ENCODE results near the gene KCNJ16. TPM values are rescaled to one million over a fixed set of nuclear protein-coding genes. Genes with fewer than 3 reads are reported as not detected.

Gene KCNJ16
- total RNA-seq, 1 experiment from 2014 or later = not detected

GRCh38 chr17:70095455-70095854 is 20.4 kb downstream of the KCNJ16 start:
- Histone ChIP-seq H3K9me3 (ENCODE audit: low read length) (no peaks in the 10 kb centered on the region), H3K27ac (ENCODE audit: low read length) (no peak overlapping the region), H3K4me3 (ENCODE audit: low read length) (no peak overlapping the region), H4K20me1 (ENCODE audit: low read length) (no peaks in the 10 kb centered on the region), H3K9ac (ENCODE audit: low read length) (no peak overlapping the region), H2AFZ (ENCODE audit: low read length) (no peak overlapping the region; the same call in 1 of the 2 replicates), H3K36me3 (ENCODE audit: low read depth, low read length) (no peaks in the 10 kb centered on the region), H3F3A (ENCODE audit: low read length, unreplicated experiment) (no peaks in the 10 kb centered on the region), H3K27me3 (ENCODE audit: low read length) (no peaks in the 10 kb centered on the region), H3K79me2 (ENCODE audit: low read length) (no peaks in the 10 kb centered on the region), H3K4me2 (ENCODE audit: low read length) (no peak overlapping the region), H3K9me2 (replicated peaks; ENCODE audit: low read length) (no peaks in the 10 kb centered on the region), H3K4me1 (ENCODE audit: insufficient read depth, low read length) (peaks cover 11% of the 10 kb centered on the region)
- TF ChIP-seq EZH2phosphoT487 (IDR thresholded peaks at IDR 0.05; ENCODE audit: borderline replicate concordance, low read length) = no peak
- TF ChIP-seq, protein P1, sequence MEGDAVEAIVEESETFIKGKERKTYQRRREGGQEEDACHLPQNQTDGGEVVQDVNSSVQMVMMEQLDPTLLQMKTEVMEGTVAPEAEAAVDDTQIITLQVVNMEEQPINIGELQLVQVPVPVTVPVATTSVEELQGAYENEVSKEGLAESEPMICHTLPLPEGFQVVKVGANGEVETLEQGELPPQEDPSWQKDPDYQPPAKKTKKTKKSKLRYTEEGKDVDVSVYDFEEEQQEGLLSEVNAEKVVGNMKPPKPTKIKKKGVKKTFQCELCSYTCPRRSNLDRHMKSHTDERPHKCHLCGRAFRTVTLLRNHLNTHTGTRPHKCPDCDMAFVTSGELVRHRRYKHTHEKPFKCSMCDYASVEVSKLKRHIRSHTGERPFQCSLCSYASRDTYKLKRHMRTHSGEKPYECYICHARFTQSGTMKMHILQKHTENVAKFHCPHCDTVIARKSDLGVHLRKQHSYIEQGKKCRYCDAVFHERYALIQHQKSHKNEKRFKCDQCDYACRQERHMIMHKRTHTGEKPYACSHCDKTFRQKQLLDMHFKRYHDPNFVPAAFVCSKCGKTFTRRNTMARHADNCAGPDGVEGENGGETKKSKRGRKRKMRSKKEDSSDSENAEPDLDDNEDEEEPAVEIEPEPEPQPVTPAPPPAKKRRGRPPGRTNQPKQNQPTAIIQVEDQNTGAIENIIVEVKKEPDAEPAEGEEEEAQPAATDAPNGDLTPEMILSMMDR (conservative IDR thresholded peaks at IDR 0.05; ENCODE audit: low read depth, low read length) = no peak
- TF ChIP-seq EZH2 (IDR thresholded peaks at IDR 0.05; ENCODE audit: low read length, unreplicated experiment) = no peak
- ChIA-PET CTCF (interaction anchor here (0.6 kb wide), 3 partner anchors 362 to 1640 kb away, joined by 6 to 12 read pairs (median 9); no protein-coding TSS in a partner anchor), POLR2A (ENCODE audit: unreplicated experiment) (interaction anchor here (0.6 kb wide), 1 partner anchor 64 kb away, joined by 14 read pairs; no protein-coding TSS in a partner anchor)
- no peak for DNase-seq
- no TSS peak for BruUV-seq (replicated peaks)
- no peak for ATAC-seq
- intact Hi-C loops (cut with micrococcal nuclease) = no loop called here

DNA sequence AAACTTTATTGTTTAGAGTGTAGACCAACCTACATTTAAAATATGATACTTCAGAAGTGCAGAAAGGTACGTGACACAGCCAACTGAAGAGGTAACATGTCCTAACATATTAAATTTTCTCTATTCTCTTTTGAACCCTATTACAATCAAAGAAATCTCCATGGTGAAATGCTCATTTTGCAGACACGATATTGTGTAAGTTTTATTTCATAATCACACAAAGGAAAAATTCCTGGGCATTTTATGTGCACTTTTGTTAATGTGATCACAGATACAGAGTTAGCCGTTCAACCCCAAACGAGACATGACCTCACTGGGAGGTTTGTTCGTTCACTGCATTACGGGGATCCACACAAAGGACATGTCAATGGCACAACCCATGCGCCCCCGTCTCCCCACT is 21.8 kb downstream of the KCNJ16 start:
- Histone ChIP-seq H3K9me2 (replicated peaks; ENCODE audit: low read length) (no peaks in the 10 kb centered on the region), H2AFZ (ENCODE audit: low read length) (no peak overlapping the region)
- intact Hi-C loops (cut with micrococcal nuclease) = no loop called here

GRCh38 chr17:70098030-70098429 is 23.0 kb downstream of the KCNJ16 start:
- H3K9ac ChIP-seq (ENCODE audit: low read length) = no peak overlapping the region
- ChIA-PET POLR2A (ENCODE audit: unreplicated experiment) (interaction anchor here (0.7 kb wide), 1 partner anchor 75 kb away, joined by 5 read pairs; no protein-coding TSS in a partner anchor), CTCF (no interaction called here)
- no peaks in the 10 kb centered on the region for H3F3A ChIP-seq (ENCODE audit: low read length, unreplicated experiment)
- no peaks in the 10 kb centered on the region for H3K36me3 ChIP-seq (ENCODE audit: low read depth, low read length)
- H2AFZ ChIP-seq (ENCODE audit: low read length) = no peak overlapping the region
- H3K27ac ChIP-seq (ENCODE audit: low read length) = no peak overlapping the region
- no peak overlapping the region for H3K4me3 ChIP-seq (ENCODE audit: low read length)
- no peak for ATAC-seq
- H3K4me2 ChIP-seq (ENCODE audit: low read length) = no peak overlapping the region
- no peak for DNase-seq
- H3K9me2 ChIP-seq (replicated peaks; ENCODE audit: low read length) = no peaks in the 10 kb centered on the region
- intact Hi-C loops (cut with micrococcal nuclease) = no loop called here
- H3K9me3 ChIP-seq (ENCODE audit: low read length) = no peaks in the 10 kb centered on the region
- H3K27me3 ChIP-seq (ENCODE audit: low read length) = no peaks in the 10 kb centered on the region
- TF ChIP-seq, protein P1 (conservative IDR thresholded peaks at IDR 0.05; ENCODE audit: low read depth, low read length) = no peak
- TF ChIP-seq EZH2 (IDR thresholded peaks at IDR 0.05; ENCODE audit: low read length, unreplicated experiment) (no peak), EZH2phosphoT487 (IDR thresholded peaks at IDR 0.05; ENCODE audit: borderline replicate concordance, low read length) (no peak)
- H3K4me1 ChIP-seq (ENCODE audit: insufficient read depth, low read length) = no peaks in the 10 kb centered on the region
- no TSS peak for BruUV-seq (replicated peaks)
- no peaks in the 10 kb centered on the region for H4K20me1 ChIP-seq (ENCODE audit: low read length)
- H3K79me2 ChIP-seq (ENCODE audit: low read length) = no peaks in the 10 kb centered on the region

More for the DNA sequence above, 21.8 kb downstream of the KCNJ16 start:
- H3K9me3 ChIP-seq (ENCODE audit: low read length) = no peaks in the 10 kb centered on the region
- no peak overlapping the region for H3K4me2 ChIP-seq (ENCODE audit: low read length)
- ATAC-seq (no peak), DNase-seq (no peak)
- H4K20me1 ChIP-seq (ENCODE audit: low read length) = no peaks in the 10 kb centered on the region
- TF ChIP-seq, protein P1 (conservative IDR thresholded peaks at IDR 0.05; ENCODE audit: low read depth, low read length) = no peak
- no peak for TF ChIP-seq EZH2phosphoT487 (IDR thresholded peaks at IDR 0.05; ENCODE audit: borderline replicate concordance, low read length)
- TF ChIP-seq EZH2 (IDR thresholded peaks at IDR 0.05; ENCODE audit: low read length, unreplicated experiment) = no peak
- BruUV-seq (replicated peaks) = no TSS peak
- H3K4me3 ChIP-seq (ENCODE audit: low read length) = no peak overlapping the region
- ChIA-PET POLR2A (ENCODE audit: unreplicated experiment) (interaction anchor here (0.7 kb wide), 1 partner anchor 26 kb away, joined by 4 read pairs; no protein-coding TSS in a partner anchor), CTCF (no interaction called here)
- no peaks in the 10 kb centered on the region for H3K79me2 ChIP-seq (ENCODE audit: low read length)
- no peak overlapping the region for H3K9ac ChIP-seq (ENCODE audit: low read length)
- no peaks in the 10 kb centered on the region for H3F3A ChIP-seq (ENCODE audit: low read length, unreplicated experiment)
- no peaks in the 10 kb centered on the region for H3K27me3 ChIP-seq (ENCODE audit: low read length)
- H3K36me3 ChIP-seq (ENCODE audit: low read depth, low read length) = no peaks in the 10 kb centered on the region
- peaks cover 4% of the 10 kb centered on the region for H3K4me1 ChIP-seq (ENCODE audit: insufficient read depth, low read length)
- H3K27ac ChIP-seq (ENCODE audit: low read length) = no peak overlapping the region
